ENCODE measurements around the gene AWAT2.

DNA sequence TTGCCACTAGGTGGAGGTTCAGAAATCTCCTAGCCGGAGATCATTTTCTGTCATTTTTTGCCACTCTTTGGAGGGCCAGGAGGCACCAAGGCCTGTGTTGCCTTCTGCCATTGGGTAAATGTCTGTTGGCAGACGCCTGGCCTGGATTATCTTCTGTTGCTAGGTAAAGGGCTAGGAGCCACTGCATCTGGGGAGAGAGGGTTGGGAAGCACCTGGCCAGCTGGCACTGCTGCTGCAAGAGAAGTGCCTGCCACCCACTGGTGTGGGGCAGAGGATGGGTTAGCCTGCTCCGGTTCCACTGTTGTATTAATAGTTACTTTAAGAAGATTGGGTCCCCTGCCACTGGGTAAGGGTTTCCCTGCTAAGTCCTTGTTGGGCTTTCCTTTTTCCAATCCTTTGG lies 58.1 kb downstream of the AWAT2 start:
- TF ChIP-seq, protein P1, sequence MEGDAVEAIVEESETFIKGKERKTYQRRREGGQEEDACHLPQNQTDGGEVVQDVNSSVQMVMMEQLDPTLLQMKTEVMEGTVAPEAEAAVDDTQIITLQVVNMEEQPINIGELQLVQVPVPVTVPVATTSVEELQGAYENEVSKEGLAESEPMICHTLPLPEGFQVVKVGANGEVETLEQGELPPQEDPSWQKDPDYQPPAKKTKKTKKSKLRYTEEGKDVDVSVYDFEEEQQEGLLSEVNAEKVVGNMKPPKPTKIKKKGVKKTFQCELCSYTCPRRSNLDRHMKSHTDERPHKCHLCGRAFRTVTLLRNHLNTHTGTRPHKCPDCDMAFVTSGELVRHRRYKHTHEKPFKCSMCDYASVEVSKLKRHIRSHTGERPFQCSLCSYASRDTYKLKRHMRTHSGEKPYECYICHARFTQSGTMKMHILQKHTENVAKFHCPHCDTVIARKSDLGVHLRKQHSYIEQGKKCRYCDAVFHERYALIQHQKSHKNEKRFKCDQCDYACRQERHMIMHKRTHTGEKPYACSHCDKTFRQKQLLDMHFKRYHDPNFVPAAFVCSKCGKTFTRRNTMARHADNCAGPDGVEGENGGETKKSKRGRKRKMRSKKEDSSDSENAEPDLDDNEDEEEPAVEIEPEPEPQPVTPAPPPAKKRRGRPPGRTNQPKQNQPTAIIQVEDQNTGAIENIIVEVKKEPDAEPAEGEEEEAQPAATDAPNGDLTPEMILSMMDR (IDR thresholded peaks at IDR 0.05), result no peak
- TF ChIP-seq POLR2A (IDR thresholded peaks at IDR 0.05) (no peak), EP300 (IDR thresholded peaks at IDR 0.05) (no peak)
